GM23338 (cell line): ENCODE data around the gene CIRBP.

Experiments
- EZH2 ChIP-seq: fragments of 200-600 bp; sonication (generic); IDR thresholded peaks from one replicate; pipeline ENCODE4 v1.8.0; 2017; ENCODE audit warnings: antibody characterized with exemption, mild to moderate bottlenecking, low read depth; ENCODE audit not compliant: unreplicated experiment
- EZH2phosphoT487 ChIP-seq: fragments of 200-600 bp; sonication (generic); IDR thresholded peaks from one replicate; pipeline ENCODE4 v1.8.1; 2018; ENCODE audit warnings: antibody characterized with exemption; ENCODE audit not compliant: unreplicated experiment
- JUNB ChIP-seq: IDR thresholded peaks from one replicate; pipeline ENCODE4 v1.6.1; 2016; ENCODE audit warnings: antibody characterized with exemption; ENCODE audit not compliant: unreplicated experiment
- NANOG ChIP-seq: IDR thresholded peaks from 2 replicates; pipeline ENCODE4 v1.6.1; 2016; ENCODE audit warnings: antibody characterized with exemption, borderline replicate concordance
- POLR2AphosphoS5 ChIP-seq: IDR thresholded peaks from 2 replicates; pipeline ENCODE4 v1.6.1; 2016; ENCODE audit warnings: antibody characterized with exemption, low read depth
- TF ChIP-seq, protein P1 (sequence below), 2 experiments: fragments of 200-600 bp in 1 of 2; sonication (generic) in 1 of 2; conservative IDR thresholded peaks; 2 replicates each; pipeline versions ENCODE4 v1.5.1 to v1.6.1; 2016 to 2017; ENCODE audit warnings: antibody characterized with exemption in 2 of 2, low read depth in 2 of 2, mild to moderate bottlenecking in 2 of 2, moderate library complexity in 1 of 2
- TF ChIP-seq, protein P2 (sequence below): IDR thresholded peaks from 2 replicates; pipeline ENCODE4 v1.6.1; 2016; ENCODE audit warnings: antibody characterized with exemption
- TF ChIP-seq, protein P3 (sequence below): IDR thresholded peaks from one replicate; pipeline ENCODE4 v1.6.1; 2018; ENCODE audit warnings: antibody characterized with exemption; ENCODE audit not compliant: unreplicated experiment

DNA sequence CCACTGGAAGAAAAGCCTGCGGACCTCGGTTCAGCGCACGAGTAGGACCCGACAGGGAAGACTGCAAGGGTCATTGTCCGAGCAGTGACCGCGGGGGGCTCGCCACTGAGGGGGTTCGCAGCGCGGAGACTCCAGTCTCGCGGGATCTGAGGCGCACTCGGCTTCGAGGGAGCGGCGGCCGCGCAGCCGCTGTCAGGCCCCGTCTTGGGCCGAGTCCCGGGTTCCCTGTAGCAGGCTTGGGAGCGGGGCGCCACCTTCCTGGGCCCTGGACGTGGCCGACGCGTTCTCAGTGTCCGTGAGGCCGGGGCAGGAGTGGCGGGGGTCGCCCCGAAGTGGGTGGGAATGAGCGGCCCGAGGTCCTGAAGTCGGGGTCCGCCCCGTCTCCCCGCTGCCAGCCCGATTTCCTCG, 5.7 kb downstream of the CIRBP start:
- TF ChIP-seq, protein P1, sequence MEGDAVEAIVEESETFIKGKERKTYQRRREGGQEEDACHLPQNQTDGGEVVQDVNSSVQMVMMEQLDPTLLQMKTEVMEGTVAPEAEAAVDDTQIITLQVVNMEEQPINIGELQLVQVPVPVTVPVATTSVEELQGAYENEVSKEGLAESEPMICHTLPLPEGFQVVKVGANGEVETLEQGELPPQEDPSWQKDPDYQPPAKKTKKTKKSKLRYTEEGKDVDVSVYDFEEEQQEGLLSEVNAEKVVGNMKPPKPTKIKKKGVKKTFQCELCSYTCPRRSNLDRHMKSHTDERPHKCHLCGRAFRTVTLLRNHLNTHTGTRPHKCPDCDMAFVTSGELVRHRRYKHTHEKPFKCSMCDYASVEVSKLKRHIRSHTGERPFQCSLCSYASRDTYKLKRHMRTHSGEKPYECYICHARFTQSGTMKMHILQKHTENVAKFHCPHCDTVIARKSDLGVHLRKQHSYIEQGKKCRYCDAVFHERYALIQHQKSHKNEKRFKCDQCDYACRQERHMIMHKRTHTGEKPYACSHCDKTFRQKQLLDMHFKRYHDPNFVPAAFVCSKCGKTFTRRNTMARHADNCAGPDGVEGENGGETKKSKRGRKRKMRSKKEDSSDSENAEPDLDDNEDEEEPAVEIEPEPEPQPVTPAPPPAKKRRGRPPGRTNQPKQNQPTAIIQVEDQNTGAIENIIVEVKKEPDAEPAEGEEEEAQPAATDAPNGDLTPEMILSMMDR (conservative IDR thresholded peaks at IDR 0.05; ENCODE audit: low read depth in 2 of 2), result no peak
- TF ChIP-seq, protein P2, sequence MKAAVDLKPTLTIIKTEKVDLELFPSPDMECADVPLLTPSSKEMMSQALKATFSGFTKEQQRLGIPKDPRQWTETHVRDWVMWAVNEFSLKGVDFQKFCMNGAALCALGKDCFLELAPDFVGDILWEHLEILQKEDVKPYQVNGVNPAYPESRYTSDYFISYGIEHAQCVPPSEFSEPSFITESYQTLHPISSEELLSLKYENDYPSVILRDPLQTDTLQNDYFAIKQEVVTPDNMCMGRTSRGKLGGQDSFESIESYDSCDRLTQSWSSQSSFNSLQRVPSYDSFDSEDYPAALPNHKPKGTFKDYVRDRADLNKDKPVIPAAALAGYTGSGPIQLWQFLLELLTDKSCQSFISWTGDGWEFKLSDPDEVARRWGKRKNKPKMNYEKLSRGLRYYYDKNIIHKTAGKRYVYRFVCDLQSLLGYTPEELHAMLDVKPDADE, result no peak
- TF ChIP-seq, protein P3, sequence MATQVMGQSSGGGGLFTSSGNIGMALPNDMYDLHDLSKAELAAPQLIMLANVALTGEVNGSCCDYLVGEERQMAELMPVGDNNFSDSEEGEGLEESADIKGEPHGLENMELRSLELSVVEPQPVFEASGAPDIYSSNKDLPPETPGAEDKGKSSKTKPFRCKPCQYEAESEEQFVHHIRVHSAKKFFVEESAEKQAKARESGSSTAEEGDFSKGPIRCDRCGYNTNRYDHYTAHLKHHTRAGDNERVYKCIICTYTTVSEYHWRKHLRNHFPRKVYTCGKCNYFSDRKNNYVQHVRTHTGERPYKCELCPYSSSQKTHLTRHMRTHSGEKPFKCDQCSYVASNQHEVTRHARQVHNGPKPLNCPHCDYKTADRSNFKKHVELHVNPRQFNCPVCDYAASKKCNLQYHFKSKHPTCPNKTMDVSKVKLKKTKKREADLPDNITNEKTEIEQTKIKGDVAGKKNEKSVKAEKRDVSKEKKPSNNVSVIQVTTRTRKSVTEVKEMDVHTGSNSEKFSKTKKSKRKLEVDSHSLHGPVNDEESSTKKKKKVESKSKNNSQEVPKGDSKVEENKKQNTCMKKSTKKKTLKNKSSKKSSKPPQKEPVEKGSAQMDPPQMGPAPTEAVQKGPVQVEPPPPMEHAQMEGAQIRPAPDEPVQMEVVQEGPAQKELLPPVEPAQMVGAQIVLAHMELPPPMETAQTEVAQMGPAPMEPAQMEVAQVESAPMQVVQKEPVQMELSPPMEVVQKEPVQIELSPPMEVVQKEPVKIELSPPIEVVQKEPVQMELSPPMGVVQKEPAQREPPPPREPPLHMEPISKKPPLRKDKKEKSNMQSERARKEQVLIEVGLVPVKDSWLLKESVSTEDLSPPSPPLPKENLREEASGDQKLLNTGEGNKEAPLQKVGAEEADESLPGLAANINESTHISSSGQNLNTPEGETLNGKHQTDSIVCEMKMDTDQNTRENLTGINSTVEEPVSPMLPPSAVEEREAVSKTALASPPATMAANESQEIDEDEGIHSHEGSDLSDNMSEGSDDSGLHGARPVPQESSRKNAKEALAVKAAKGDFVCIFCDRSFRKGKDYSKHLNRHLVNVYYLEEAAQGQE, result no peak
- TF ChIP-seq EZH2 (no peak), EZH2phosphoT487 (no peak), POLR2AphosphoS5 (no peak), NANOG (no peak), JUNB (no peak)
